BLaER1 (cell line): ENCODE measurements around the gene DOP1A.

Experiments
- H3K27ac ChIP-seq: shearing (Covaris generic); formaldehyde crosslinking; 2 replicates; pipeline ENCODE4 v1.8.1; 2022
- H3K27me3 ChIP-seq: shearing (Covaris generic); formaldehyde crosslinking; 2 replicates; pipeline ENCODE4 v1.8.1; 2022
- H3K36me3 ChIP-seq: shearing (Covaris generic); formaldehyde crosslinking; 2 replicates; pipeline ENCODE4 v1.8.1; 2022
- H3K4me1 ChIP-seq: shearing (Covaris generic); formaldehyde crosslinking; 2 replicates; pipeline ENCODE4 v1.8.1; 2022
- H3K4me2 ChIP-seq: shearing (Covaris generic); formaldehyde crosslinking; 2 replicates; pipeline ENCODE4 v1.8.1; 2022
- H3K4me3 ChIP-seq: shearing (Covaris generic); formaldehyde crosslinking; 2 replicates; pipeline ENCODE4 v1.8.1; 2022
- H3K9ac ChIP-seq: shearing (Covaris generic); formaldehyde crosslinking; 2 replicates; pipeline ENCODE4 v1.8.1; 2022
- H3K9me3 ChIP-seq: shearing (Covaris generic); formaldehyde crosslinking; 2 replicates; pipeline ENCODE4 v1.8.1; 2022
- H4K20me1 ChIP-seq: shearing (Covaris generic); formaldehyde crosslinking; 2 replicates; pipeline ENCODE4 v1.8.1; 2022
- Cebpa-rat ChIP-seq: shearing (Covaris generic); IDR thresholded peaks from 2 replicates; pipeline ENCODE4 v1.8.1; 2022

The DOP1A gene

GRCh38 chr6:83193747-83194566, 126.5 kb downstream of the DOP1A start:
- Histone ChIP-seq H3K27ac (peak overlapping the region; percentile 78), H3K27me3 (no peaks in the 10 kb centered on the region), H3K4me1 (peaks cover 7% of the 10 kb centered on the region; the same call in 1 of the 2 replicates), H3K9me3 (no peaks in the 10 kb centered on the region), H3K4me2 (peak overlapping the region; percentile 85), H3K4me3 (peak overlapping the region; percentile 79), H4K20me1 (no peaks in the 10 kb centered on the region), H3K9ac (peak overlapping the region; percentile 83), H3K36me3 (no peaks in the 10 kb centered on the region)
- TF ChIP-seq Cebpa-rat: no peak

DNA sequence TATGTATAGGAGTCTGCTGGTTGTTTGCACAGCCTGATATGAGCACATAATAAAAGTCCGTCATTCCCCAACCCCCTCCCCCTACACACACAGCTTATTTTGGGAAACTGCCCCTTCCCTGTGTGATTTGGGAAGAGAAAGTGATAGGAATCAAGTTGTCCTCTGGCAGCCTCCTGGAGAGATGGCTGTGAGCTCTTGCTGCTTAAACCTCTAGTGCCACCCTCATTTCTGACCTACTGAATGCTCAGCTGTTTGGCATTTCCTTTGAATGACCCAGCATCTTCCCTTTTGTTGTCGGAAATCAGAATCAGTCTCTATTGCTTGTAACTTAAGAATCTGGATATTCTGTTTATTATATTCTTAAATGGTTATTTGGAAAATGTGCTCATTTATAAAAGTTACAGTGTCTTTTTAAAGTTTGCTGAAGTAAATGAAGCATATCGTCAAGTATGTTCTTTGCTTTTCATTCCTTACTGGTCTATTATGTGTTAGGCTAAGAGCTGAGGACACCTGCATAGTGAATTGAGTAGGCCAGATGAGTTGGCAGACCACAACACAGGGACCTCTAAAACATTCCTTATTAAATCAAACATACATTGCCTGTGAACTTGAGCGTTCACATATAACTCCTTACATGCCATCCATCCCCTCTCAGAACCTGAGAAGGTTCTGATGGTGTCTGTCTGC, 131.2 kb downstream of the DOP1A start:
- TF ChIP-seq Cebpa-rat: no peak
- Histone ChIP-seq H3K4me2 (no peak overlapping the region), H3K4me3 (no peak overlapping the region), H4K20me1 (no peaks in the 10 kb centered on the region), H3K27ac (no peak overlapping the region), H3K36me3 (no peaks in the 10 kb centered on the region), H3K4me1 (peaks cover 7% of the 10 kb centered on the region; the same call in 1 of the 2 replicates), H3K9ac (no peak overlapping the region), H3K9me3 (no peaks in the 10 kb centered on the region), H3K27me3 (no peaks in the 10 kb centered on the region)

DNA sequence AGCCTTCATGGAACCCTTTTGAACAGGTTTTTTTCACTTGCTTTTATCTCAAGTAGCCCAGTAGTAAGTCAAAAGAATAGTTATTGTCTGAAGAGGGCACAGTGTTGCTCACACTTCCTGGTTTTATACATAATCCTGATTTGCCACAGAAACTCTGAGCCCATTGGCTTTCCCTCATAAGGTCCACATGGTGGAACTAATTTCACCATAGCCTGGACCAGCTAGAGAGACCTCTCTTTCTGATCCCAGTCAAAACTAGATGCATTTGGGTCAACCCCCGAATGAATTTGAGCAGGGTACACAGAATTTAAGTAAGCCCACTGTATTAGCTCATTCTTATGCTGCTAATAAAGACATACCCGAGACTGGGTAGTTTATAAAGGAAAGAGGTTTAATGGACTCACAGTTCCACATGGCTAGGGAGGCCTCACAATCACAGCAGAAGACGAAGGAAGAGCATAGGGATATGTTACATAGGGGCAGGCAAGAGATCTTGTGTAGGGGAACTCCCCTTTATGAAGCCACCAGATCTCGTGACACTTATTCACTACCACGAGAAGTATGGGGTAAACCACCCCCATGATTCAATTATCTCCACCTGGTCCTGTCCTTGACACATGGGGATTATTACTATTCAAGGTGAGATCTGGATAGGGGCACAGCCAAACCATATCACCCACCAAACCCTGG, 131.8 kb downstream of the DOP1A start:
- TF ChIP-seq Cebpa-rat: no peak
- Histone ChIP-seq H3K4me2 (no peak overlapping the region), H3K27me3 (no peaks in the 10 kb centered on the region), H3K9ac (no peak overlapping the region), H3K4me1 (peaks cover 2% of the 10 kb centered on the region; the same call in 1 of the 2 replicates), H3K4me3 (no peak overlapping the region), H3K36me3 (no peaks in the 10 kb centered on the region), H3K27ac (no peak overlapping the region), H4K20me1 (no peaks in the 10 kb centered on the region), H3K9me3 (no peaks in the 10 kb centered on the region)

DNA sequence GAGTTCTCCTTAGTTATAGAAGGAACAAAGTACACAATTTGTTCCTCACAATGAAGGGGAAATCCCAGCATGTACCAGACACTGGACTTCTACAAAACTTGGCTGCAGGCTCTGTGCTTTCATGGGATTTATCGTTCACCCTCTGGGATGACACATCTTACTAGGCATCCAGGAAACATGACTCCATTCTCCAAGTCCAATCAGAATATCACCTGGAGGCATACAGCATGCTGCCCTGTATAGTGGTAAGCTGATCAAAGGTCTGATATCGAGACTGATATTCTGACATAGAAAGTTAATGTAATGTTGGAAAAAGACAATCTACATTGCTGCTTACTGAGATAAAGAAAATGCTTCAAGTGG, 132.4 kb downstream of the DOP1A start:
- Histone ChIP-seq H3K9ac (no peak overlapping the region), H3K27ac (no peak overlapping the region), H3K4me1 (no peaks in the 10 kb centered on the region), H3K4me3 (no peak overlapping the region), H3K4me2 (no peak overlapping the region), H3K36me3 (no peaks in the 10 kb centered on the region), H3K9me3 (no peaks in the 10 kb centered on the region), H4K20me1 (no peaks in the 10 kb centered on the region), H3K27me3 (no peaks in the 10 kb centered on the region)
- TF ChIP-seq Cebpa-rat: no peak

DNA sequence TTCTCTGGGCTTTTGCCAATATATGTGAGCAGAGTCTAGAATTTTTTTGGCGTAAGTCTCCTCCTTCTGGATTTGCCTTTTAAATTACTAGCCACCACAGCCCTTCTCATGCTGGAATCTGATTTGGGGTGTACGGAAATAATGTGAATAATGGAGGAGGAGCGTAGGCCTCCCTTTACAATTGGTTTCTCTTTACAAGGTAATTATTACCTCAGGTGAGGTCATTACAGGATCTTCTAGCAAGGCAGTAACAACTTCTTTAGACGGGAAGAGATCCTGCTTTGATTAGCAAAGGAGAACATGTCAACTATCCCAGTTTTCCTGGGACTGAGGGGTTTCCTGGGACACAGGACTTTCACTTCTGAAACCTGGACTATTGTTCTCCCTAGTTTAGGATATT, 134.6 kb downstream of the DOP1A start:
- Histone ChIP-seq H3K27ac (no peak overlapping the region), H3K9me3 (no peaks in the 10 kb centered on the region), H3K4me3 (no peak overlapping the region), H4K20me1 (no peaks in the 10 kb centered on the region), H3K4me2 (no peak overlapping the region), H3K36me3 (no peaks in the 10 kb centered on the region), H3K4me1 (no peaks in the 10 kb centered on the region), H3K27me3 (no peaks in the 10 kb centered on the region), H3K9ac (no peak overlapping the region)
- no peak for TF ChIP-seq Cebpa-rat

GRCh38 chr6:83215131-83216047, 147.9 kb downstream of the DOP1A start:
- H3K9ac ChIP-seq: no peak overlapping the region
- H3K4me3 ChIP-seq: no peak overlapping the region
- no peaks in the 10 kb centered on the region for H3K36me3 ChIP-seq
- H3K4me1 ChIP-seq: no peaks in the 10 kb centered on the region
- TF ChIP-seq Cebpa-rat: no peak
- H3K4me2 ChIP-seq: no peak overlapping the region
- H3K27ac ChIP-seq: no peak overlapping the region
- H3K27me3 ChIP-seq: no peaks in the 10 kb centered on the region
- no peaks in the 10 kb centered on the region for H3K9me3 ChIP-seq
- H4K20me1 ChIP-seq: no peaks in the 10 kb centered on the region

- Histone ChIP-seq H3K9me3 (no peaks in the 10 kb centered on the region), H3K36me3 (no peaks in the 10 kb centered on the region), H3K4me1 (no peaks in the 10 kb centered on the region), H3K9ac (no peak overlapping the region), H3K4me2 (no peak overlapping the region), H3K27me3 (no peaks in the 10 kb centered on the region), H3K27ac (no peak overlapping the region), H4K20me1 (no peaks in the 10 kb centered on the region), H3K4me3 (no peak overlapping the region)
- no peak for TF ChIP-seq Cebpa-rat
These were observed 149.3 kb downstream of the DOP1A start for GRCh38 chr6:83216806-83217205.
